ENCODE measurements around the gene ZSCAN9. TPM values are rescaled to one million over a fixed set of nuclear protein-coding genes. Genes with fewer than 3 reads are reported as not detected.
A peak's percentile ranks its signal among the peaks of the same experiment; 100 is the strongest.

ZSCAN9 gene
- total and polyA plus RNA-seq, 7 donors: 3.9 to 10.4 (median 6.4) TPM

GRCh38 chr6:28280595-28281287 lies 55.7 kb downstream of the ZSCAN9 start:
- ATAC-seq (no peak), DNase-seq (no peak)
- 36 to 47% (median 41%) methylated on average over 3 of the region's 3 CpGs for WGBS, 3 donors
- intact Hi-C loops (cut with DNase I): loop anchor here in 1 of 2 donors (5.0 kb wide), 1 partner anchor 57 kb away; the partner anchor contains the start of gene ZSCAN31
- no peak for TF ChIP-seq CTCF (IDR thresholded peaks at IDR 0.05)
- Histone ChIP-seq H3K36me3 (ENCODE audit: insufficient read depth in 1 of 2, low read depth in 1 of 2) (peaks cover 5 to 45% of the 10 kb centered on the region in 2 donors), H3K4me1 (no peaks in the 10 kb centered on the region), H3K27me3 (ENCODE audit: insufficient read depth in 3 of 3, low read length in 2 of 3) (no peaks in the 10 kb centered on the region), H3K9me3 (peaks cover 5% of the 10 kb centered on the region), H3K27ac (no peak overlapping the region), H3K4me3 (peak overlapping the region; percentile 76)

GRCh38 chr6:28281288-28282064 lies 56.4 kb downstream of the ZSCAN9 start, which contains the start of gene PGBD1:
Gene PGBD1, plus strand, starts transcription at chr6:28281572. Its CDS starts 2,242 bp downstream, at chr6:28283814.
- peak; percentile 82 to 86 for DNase-seq
- peak within 1 kb of the TSS; percentile 76 for H3K4me3 ChIP-seq
- no peaks in the 10 kb centered on the region for H3K27me3 ChIP-seq (ENCODE audit: insufficient read depth in 3 of 3, low read length in 2 of 3)
- intact Hi-C loops (cut with DNase I): loop anchor here in 1 of 2 donors (5.0 kb wide), 1 partner anchor 56 kb away; the partner anchor contains the start of gene ZSCAN31
- peaks cover 5% of the 10 kb centered on the region for H3K9me3 ChIP-seq
- peaks cover 2 to 45% of the 10 kb centered on the region in 2 donors for H3K36me3 ChIP-seq (ENCODE audit: insufficient read depth in 1 of 2, low read depth in 1 of 2)
- H3K4me1 ChIP-seq: no peaks in the 10 kb centered on the region
- TF ChIP-seq CTCF (IDR thresholded peaks at IDR 0.05): no peak
- ATAC-seq: peak; percentile 87 to 98 (median 94)
- H3K27ac ChIP-seq: peak within 1 kb of the TSS; percentile 33
- 0 to 1% (median 0%) methylated on average over 49 to 50 of the region's 50 CpGs for WGBS, 3 donors

- no peak overlapping the region for H3K27ac ChIP-seq
- TF ChIP-seq CTCF (IDR thresholded peaks at IDR 0.05): no peak
- ATAC-seq (no peak), DNase-seq (no peak)
- intact Hi-C loops (cut with DNase I): loop anchor here in 1 of 2 donors (5.0 kb wide), 1 partner anchor 54 kb away; the partner anchor contains the start of gene ZSCAN31
- no peak overlapping the region for H3K4me3 ChIP-seq
- H3K36me3 ChIP-seq (ENCODE audit: insufficient read depth in 1 of 2, low read depth in 1 of 2): peaks cover 3 to 45% of the 10 kb centered on the region in 2 donors
- 99 to 100% (median 100%) methylated on average over 2 of the region's 2 CpGs for WGBS, 3 donors
- H3K4me1 ChIP-seq: no peaks in the 10 kb centered on the region
- H3K27me3 ChIP-seq (ENCODE audit: insufficient read depth in 3 of 3, low read length in 2 of 3): no peaks in the 10 kb centered on the region
- peaks cover 5% of the 10 kb centered on the region for H3K9me3 ChIP-seq
These were observed 57.9 kb downstream of the ZSCAN9 start for GRCh38 chr6:28282926-28283325.

Other genes starting within 250 kb of the ZSCAN9 start
- under 1 TPM in 3 of 4 donors, not detected in 1; 0.14 to 0.48 (median 0.30) TPM for gene ZNF165, start 144.7 kb upstream of the ZSCAN9 start, total RNA-seq
- gene ZNF165, start 144.7 kb upstream of the ZSCAN9 start, polyA plus RNA-seq: under 1 TPM; 0.31 to 0.35 (median 0.31) TPM
- 1 to 10 TPM in 3 of 4 donors, under 1 TPM in 1; 0.96 to 3.1 (median 1.7) TPM for gene ZSCAN16, start 100.7 kb upstream of the ZSCAN9 start, total RNA-seq
- 1 to 10 TPM; 1.7 to 7.1 (median 3.1) TPM for gene ZSCAN16, start 100.7 kb upstream of the ZSCAN9 start, polyA plus RNA-seq
- gene ZKSCAN8, start 83.4 kb upstream of the ZSCAN9 start, total RNA-seq: 10 to 100 TPM in 2 of 4 donors, 1 to 10 TPM in 2; 7.7 to 12.5 (median 9.2) TPM
- gene ZKSCAN8, start 83.4 kb upstream of the ZSCAN9 start, polyA plus RNA-seq: 1 to 10 TPM; 1.6 to 8.2 (median 3.1) TPM
- gene ZKSCAN4, start 27.0 kb downstream of the ZSCAN9 start, total RNA-seq: 1 to 10 TPM; 1.0 to 2.2 (median 1.8) TPM
- 1 to 10 TPM in 2 of 3 donors, under 1 TPM in 1; 0.83 to 2.2 (median 1.2) TPM for gene ZKSCAN4, start 27.0 kb downstream of the ZSCAN9 start, polyA plus RNA-seq
- 1 to 10 TPM; 5.0 to 9.4 (median 6.0) TPM for gene NKAPL, start 34.0 kb downstream of the ZSCAN9 start, total RNA-seq
- gene NKAPL, start 34.0 kb downstream of the ZSCAN9 start, polyA plus RNA-seq: 10 to 100 TPM in 2 of 3 donors, 1 to 10 TPM in 1; 8.1 to 27.3 (median 17.1) TPM
- gene ZSCAN26, start 41.9 kb downstream of the ZSCAN9 start, total RNA-seq: 10 to 100 TPM in 2 of 4 donors, 1 to 10 TPM in 2; 6.9 to 12.9 (median 10.1) TPM
- gene ZSCAN26, start 41.9 kb downstream of the ZSCAN9 start, polyA plus RNA-seq: 1 to 10 TPM; 4.2 to 8.0 (median 6.4) TPM
- gene PGBD1, start 56.3 kb downstream of the ZSCAN9 start, total RNA-seq: 1 to 10 TPM in 3 of 4 donors, under 1 TPM in 1; 0.93 to 2.6 (median 1.3) TPM
- 1 to 10 TPM in 1 of 3 donors, under 1 TPM in 2; 0.62 to 1.3 (median 0.79) TPM for gene PGBD1, start 56.3 kb downstream of the ZSCAN9 start, polyA plus RNA-seq
- gene ZSCAN31, start 110.9 kb downstream of the ZSCAN9 start, total RNA-seq: 10 to 100 TPM in 1 of 4 donors, 1 to 10 TPM in 3; 4.8 to 10.8 (median 7.7) TPM
- gene ZSCAN31, start 110.9 kb downstream of the ZSCAN9 start, polyA plus RNA-seq: 1 to 10 TPM; 1.8 to 3.7 (median 2.3) TPM
- gene ZKSCAN3, start 124.7 kb downstream of the ZSCAN9 start, total RNA-seq: 1 to 10 TPM; 1.5 to 4.6 (median 2.9) TPM
- gene ZKSCAN3, start 124.7 kb downstream of the ZSCAN9 start, polyA plus RNA-seq: 1 to 10 TPM; 1.3 to 2.9 (median 1.5) TPM
- 1 to 10 TPM in 3 of 4 donors, under 1 TPM in 1; 0.98 to 2.2 (median 1.4) TPM for gene ZSCAN12, start 174.5 kb downstream of the ZSCAN9 start, total RNA-seq
- gene ZSCAN12, start 174.5 kb downstream of the ZSCAN9 start, polyA plus RNA-seq: 1 to 10 TPM in 1 of 3 donors, under 1 TPM in 2; 0.48 to 1.2 (median 0.49) TPM
- gene ZSCAN23, start 218.2 kb downstream of the ZSCAN9 start, total RNA-seq: under 1 TPM in 3 of 4 donors, not detected in 1; 0.37 to 0.75 (median 0.44) TPM
- gene ZSCAN23, start 218.2 kb downstream of the ZSCAN9 start, polyA plus RNA-seq: under 1 TPM; 0.08 to 0.14 (median 0.13) TPM